T-cell (primary cell): ENCODE measurements around the gene GAL3ST3. TPM values are rescaled to one million over a fixed set of nuclear protein-coding genes. Genes with fewer than 3 reads are reported as not detected.
A peak's percentile ranks its signal among the peaks of the same experiment; 100 is the strongest.

Experiments used
- ATAC-seq, 4 experiments: fragments of 200-7000 bp in 3 of 4; fragments of 150-1000 bp in 1 of 4; cut with Tn5 transposase; replicated peaks in 1 of 4; 1 replicate in 3 of 4; 2 replicates in 1 of 4; pipeline ENCODE4 v1.10.0; 2021; ENCODE audit warnings: moderate library complexity in 3 of 4, mild to moderate bottlenecking in 2 of 4, moderate number of reproducible peaks in 1 of 4
- CTCF ChIA-PET, 2 donors: fragments of 300-600 bp; sonication (Branson Sonifier 250); formaldehyde crosslinking; loops; one replicate each; lab custom pipeline; 2022; ENCODE audit warnings: antibody characterized with exemption in 2 of 2; lab: Charles Lee
- POLR2A ChIA-PET, 2 donors: fragments of 300-600 bp; sonication (Branson Sonifier 250); formaldehyde crosslinking; loops; one replicate each; lab custom pipeline; 2022; ENCODE audit warnings: antibody characterized with exemption in 2 of 2; lab: Charles Lee
- DNase-seq, 35 experiments: peaks; one replicate each; pipeline versions ENCODE4 v3.0.0 to v3.0.0-alpha.2; 2013 to 2023
- H3K27ac ChIP-seq: one replicate; pipeline ENCODE4 v1.5.1; 2013; ENCODE audit warnings: low read length
- H3K27me3 ChIP-seq, 2 experiments: replicated peaks in 1 of 2; 1 replicate in 1 of 2; 2 replicates in 1 of 2; pipeline versions ENCODE4 v1.6.1 to v1.7.0; 2013; ENCODE audit warnings: low read length in 1 of 2, mixed read lengths in 1 of 2; ENCODE audit not compliant: control insufficient read depth in 2 of 2, insufficient read depth in 2 of 2; ENCODE audit errors: extremely low read depth in 1 of 2
- H3K36me3 ChIP-seq, 2 donors: 1 replicate in 1 of 2; 2 replicates in 1 of 2; pipeline versions ENCODE4 v1.6.1 to v1.7.0; 2013; ENCODE audit warnings: low read length in 1 of 2; ENCODE audit not compliant: control insufficient read depth in 2 of 2, insufficient read depth in 1 of 2; ENCODE audit errors: extremely low read depth in 1 of 2
- H3K4me1 ChIP-seq, 2 experiments: 1 replicate in 1 of 2; 2 replicates in 1 of 2; pipeline versions ENCODE4 v1.6.1 to v1.7.0; 2013; ENCODE audit warnings: low read length in 2 of 2, mixed read lengths in 1 of 2; ENCODE audit not compliant: insufficient read depth in 2 of 2, control insufficient read depth in 1 of 2; ENCODE audit errors: extremely low read depth in 1 of 2
- H3K4me3 ChIP-seq, 2 donors: 1 replicate in 1 of 2; 2 replicates in 1 of 2; pipeline versions ENCODE4 v1.5.1 to v1.7.0; 2013; ENCODE audit warnings: mild to moderate bottlenecking in 2 of 2, low read length in 1 of 2, moderate library complexity in 1 of 2; ENCODE audit not compliant: control insufficient read depth in 1 of 2; ENCODE audit errors: extremely low read depth in 1 of 2
- H3K9me3 ChIP-seq: 2 replicates; pipeline ENCODE4 v1.7.0; 2013
- H3K27ac Mint-ChIP-seq, 2 donors: one replicate each; pipeline ENCODE4 v1.8.0; 2020 to 2021; ENCODE audit warnings: mild to moderate bottlenecking in 2 of 2, mixed read lengths in 2 of 2
- H3K27me3 Mint-ChIP-seq, 2 donors: one replicate each; pipeline ENCODE4 v1.8.0; 2021 to 2022; ENCODE audit warnings: mixed read lengths in 2 of 2
- H3K36me3 Mint-ChIP-seq: one replicate; pipeline ENCODE4 v1.8.0; 2021; ENCODE audit warnings: mixed read lengths
- H3K4me1 Mint-ChIP-seq, 3 donors: one replicate each; pipeline ENCODE4 v1.8.0; 2020 to 2022; ENCODE audit warnings: mixed read lengths in 3 of 3, mild to moderate bottlenecking in 1 of 3
- H3K4me3 Mint-ChIP-seq, 3 donors: one replicate each; pipeline ENCODE4 v1.8.0; 2020 to 2022; ENCODE audit warnings: mild to moderate bottlenecking in 3 of 3, mixed read lengths in 3 of 3, moderate library complexity in 3 of 3
- H3K9me3 Mint-ChIP-seq, 3 donors: one replicate each; pipeline ENCODE4 v1.8.0; 2020 to 2022; ENCODE audit warnings: mixed read lengths in 3 of 3
- WGBS: methylation state at CpG from one replicate; pipeline ENCODE4 v1.1.5; 2013; ENCODE audit warnings: missing lambda C conversion rate; ENCODE audit not compliant: insufficient coverage; 5-methylcytosine and 5-hydroxymethylcytosine counted together
- total RNA-seq, 35 experiments: library from RNA in 6 of 35; stranded (reverse) in 6 of 35; fragments of 120-200 nt in 1 of 35; gene quantifications; one replicate each; pipeline versions ENCODE4 v1.2.1 to v1.2.4 and lab custom pipeline; 2013 to 2026

Gene GAL3ST3
- total RNA-seq, 5 donors from 2014 or later (not counting 1 experiment from before 2014, with no cell fraction given) = 0.18 TPM; not detected in 4

- Histone ChIP-seq H3K27me3 (peaks cover 0 to 24% of the 10 kb centered on the region in 2 experiments), H3K27ac (peak within 1 kb of the TSS; percentile 86), H3K9me3 (no peaks in the 10 kb centered on the region), H3K36me3 (peaks cover 6 to 32% of the 10 kb centered on the region in 2 donors), H3K4me1 (peaks cover 11 to 32% of the 10 kb centered on the region in 2 experiments), H3K4me3 (peak within 1 kb of the TSS; percentile 95)
- peak within 1 kb of the TSS; percentile 98 to 99 for H3K27ac Mint-ChIP-seq
- under 1% methylated on average over 84 of the region's 84 CpGs for WGBS
- ATAC-seq (peak; percentile 95 to 99 (median 98)), DNase-seq (peak; percentile 88 to 97 (median 92))
- H3K36me3 Mint-ChIP-seq = peaks cover 13% of the 10 kb centered on the region
- peak within 1 kb of the TSS; percentile 97 to 100 (median 98) for H3K4me3 Mint-ChIP-seq
- H3K4me1 Mint-ChIP-seq = peaks cover 30 to 38% (median 32%) of the 10 kb centered on the region in 3 donors
- ChIA-PET CTCF (interaction anchor here (0.8 to 2.0 kb wide), 5 partner anchors 10 to 84 kb away, joined by 3 to 10 read pairs (median 4); no protein-coding TSS in a partner anchor), POLR2A (interaction anchor here (0.5 to 1.2 kb wide), 6 partner anchors 39 to 553 kb away, joined by 3 to 11 read pairs (median 3); partner anchors contain the start of genes BANF1 (in 1 of the 2) and SIPA1 (in 1 of the 2))
- peaks cover 4 to 6% of the 10 kb centered on the region in 2 donors for H3K27me3 Mint-ChIP-seq
- H3K9me3 Mint-ChIP-seq = no peaks in the 10 kb centered on the region
Measured at GRCh38 chr11:66051766-66052663, 3.1 kb upstream of the GAL3ST3 start, which contains the start of gene SF3B2. SF3B2 (plus strand) TSS chr11:66052364; CDS start chr11:66052385, 21 bp downstream.

GRCh38 chr11:66051371-66051765 lies 2.4 kb upstream of the GAL3ST3 start:
- peak overlapping the region; percentile 95 for H3K4me3 ChIP-seq
- H3K27ac Mint-ChIP-seq = peak overlapping the region; percentile 88 to 92
- peaks cover 10% of the 10 kb centered on the region for H3K36me3 Mint-ChIP-seq
- H3K4me3 Mint-ChIP-seq = peak overlapping the region; percentile 97 to 100 (median 98)
- 52% methylated on average over 9 of the region's 12 CpGs for WGBS
- ATAC-seq (no peak), DNase-seq (no peak)
- peaks cover 11 to 32% of the 10 kb centered on the region in 2 experiments for H3K4me1 ChIP-seq
- CTCF ChIA-PET = interaction anchor here in 1 of 2 donors (1.3 kb wide), 1 partner anchor 14 kb away, joined by 4 read pairs; no protein-coding TSS in a partner anchor
- peaks cover 0 to 26% of the 10 kb centered on the region in 2 experiments for H3K27me3 ChIP-seq
- H3K36me3 ChIP-seq = peaks cover 0 to 26% of the 10 kb centered on the region in 2 donors
- no peaks in the 10 kb centered on the region for H3K9me3 Mint-ChIP-seq
- peaks cover 30 to 38% (median 32%) of the 10 kb centered on the region in 3 donors for H3K4me1 Mint-ChIP-seq
- H3K27me3 Mint-ChIP-seq = peaks cover 4 to 6% of the 10 kb centered on the region in 2 donors
- POLR2A ChIA-PET = interaction anchor here in 1 of 2 donors (0.7 kb wide), 1 partner anchor 552 kb away, joined by 3 read pairs; no protein-coding TSS in a partner anchor
- no peaks in the 10 kb centered on the region for H3K9me3 ChIP-seq
- H3K27ac ChIP-seq = peak overlapping the region; percentile 86

GRCh38 chr11:66050581-66051231 lies 1.7 kb upstream of the GAL3ST3 start:
- 100% methylated on average over 2 of the region's 5 CpGs for WGBS

GRCh38 chr11:66047541-66048365 lies 1.2 kb downstream of the GAL3ST3 start:
- no peak overlapping the region for H3K27ac ChIP-seq
- peaks cover 4 to 6% of the 10 kb centered on the region in 2 donors for H3K27me3 Mint-ChIP-seq
- H3K27me3 ChIP-seq = peaks cover 0 to 26% of the 10 kb centered on the region in 2 experiments
- WGBS = 92% methylated on average over 8 of the region's 11 CpGs
- peaks cover 3 to 33% of the 10 kb centered on the region in 2 experiments for H3K4me1 ChIP-seq
- no peak overlapping the region for H3K4me3 ChIP-seq
- ATAC-seq (no peak), DNase-seq (no peak)
- no peaks in the 10 kb centered on the region for H3K36me3 ChIP-seq
- H3K27ac Mint-ChIP-seq = no peak overlapping the region
- peaks cover 27 to 37% (median 28%) of the 10 kb centered on the region in 3 donors for H3K4me1 Mint-ChIP-seq
- CTCF ChIA-PET = no interaction called here
- H3K4me3 Mint-ChIP-seq = no peak overlapping the region
- no peaks in the 10 kb centered on the region for H3K9me3 ChIP-seq
- H3K36me3 Mint-ChIP-seq = no peaks in the 10 kb centered on the region
- no peaks in the 10 kb centered on the region for H3K9me3 Mint-ChIP-seq
- POLR2A ChIA-PET = no interaction called here

More at GRCh38 chr11:66050581-66051231, 1.7 kb upstream of the GAL3ST3 start:
- H3K36me3 Mint-ChIP-seq = peaks cover 9% of the 10 kb centered on the region
- H3K4me1 Mint-ChIP-seq = peaks cover 30 to 40% (median 32%) of the 10 kb centered on the region in 3 donors
- Histone ChIP-seq H3K27me3 (peaks cover 0 to 26% of the 10 kb centered on the region in 2 experiments), H3K27ac (peak overlapping the region; percentile 86), H3K4me1 (peaks cover 11 to 33% of the 10 kb centered on the region in 2 experiments), H3K36me3 (peaks cover 0 to 20% of the 10 kb centered on the region in 2 donors), H3K4me3 (no peak overlapping the region), H3K9me3 (no peaks in the 10 kb centered on the region)
- CTCF ChIA-PET = no interaction called here
- H3K27me3 Mint-ChIP-seq = peaks cover 4 to 6% of the 10 kb centered on the region in 2 donors
- no peaks in the 10 kb centered on the region for H3K9me3 Mint-ChIP-seq
- no peak for ATAC-seq
- POLR2A ChIA-PET = interaction anchor here in 1 of 2 donors (0.6 kb wide), 2 partner anchors 31 to 789 kb away, joined by 3 to 4 read pairs; no protein-coding TSS in a partner anchor
- H3K27ac Mint-ChIP-seq = peak overlapping the region; percentile 88 to 92
- DNase-seq = no peak
- H3K4me3 Mint-ChIP-seq = peak overlapping the region; percentile 97 to 100 (median 98)

GRCh38 chr11:66046901-66047300 lies 2.1 kb downstream of the GAL3ST3 start:
- Mint-ChIP-seq H3K4me3 (no peak overlapping the region), H3K27ac (no peak overlapping the region), H3K9me3 (no peaks in the 10 kb centered on the region), H3K36me3 (no peaks in the 10 kb centered on the region), H3K27me3 (peaks cover 4 to 6% of the 10 kb centered on the region in 2 donors), H3K4me1 (peaks cover 19 to 31% (median 20%) of the 10 kb centered on the region in 3 donors)
- no peak for ATAC-seq
- ChIA-PET POLR2A (no interaction called here), CTCF (interaction anchor here in 1 of 2 donors (0.6 kb wide), 1 partner anchor 9 kb away, joined by 6 read pairs; no protein-coding TSS in a partner anchor)
- Histone ChIP-seq H3K4me3 (no peak overlapping the region), H3K9me3 (no peaks in the 10 kb centered on the region), H3K36me3 (no peaks in the 10 kb centered on the region), H3K27me3 (peaks cover 0 to 26% of the 10 kb centered on the region in 2 experiments), H3K27ac (no peak overlapping the region), H3K4me1 (peaks cover 2 to 29% of the 10 kb centered on the region in 2 experiments)
- no peak for DNase-seq
- no CpG with 5 or more reads among the region's 3 CpGs for WGBS
